GM23338 (cell line): ENCODE measurements around the gene CNPY2. TPM values are rescaled to one million over a fixed set of nuclear protein-coding genes. Genes with fewer than 3 reads are reported as not detected.
A peak's percentile ranks its signal among the peaks of the same experiment; 100 is the strongest.

Experiments used
- ATAC-seq: fragments of 200-7000 bp; cut with Tn5 transposase; 3 replicates; pipeline ENCODE4 v1.9.1; 2020
- DNase-seq: peaks from one replicate; pipeline ENCODE4 v3.0.0-alpha.2; 2015; ENCODE audit warnings: low spot score
- H2AFZ ChIP-seq: fragments of 200-600 bp; sonication (generic); 2 replicates; pipeline ENCODE4 v1.8.0; 2016; ENCODE audit warnings: antibody characterized with exemption, mild to moderate bottlenecking, moderate library complexity
- H3F3A ChIP-seq: fragments of 200-600 bp; sonication (generic); replicated peaks from 2 replicates; pipeline ENCODE4 v1.8.0; 2017; ENCODE audit warnings: antibody characterized with exemption, mixed run types, low read depth
- H3K27ac ChIP-seq: fragments of 200-600 bp; sonication (generic); 2 replicates; pipeline ENCODE4 v1.6.1; 2016; ENCODE audit warnings: low read depth
- H3K27me3 ChIP-seq: fragments of 200-600 bp; sonication (generic); 2 replicates; pipeline ENCODE4 v1.8.0; 2016; ENCODE audit warnings: mild to moderate bottlenecking, mixed run types, moderate library complexity; ENCODE audit not compliant: insufficient read depth
- H3K36me3 ChIP-seq: fragments of 200-600 bp; sonication (generic); 2 replicates; pipeline ENCODE4 v1.8.0; 2016; ENCODE audit warnings: mild to moderate bottlenecking; ENCODE audit not compliant: insufficient read depth
- H3K4me1 ChIP-seq: fragments of 200-600 bp; sonication (generic); 2 replicates; pipeline ENCODE4 v1.8.0; 2016; ENCODE audit warnings: mild to moderate bottlenecking, moderate library complexity; ENCODE audit not compliant: insufficient read depth
- H3K4me2 ChIP-seq: fragments of 200-600 bp; sonication (generic); 2 replicates; pipeline ENCODE4 v1.7.1; 2017; ENCODE audit warnings: mixed run types
- H3K4me3 ChIP-seq: fragments of 200-600 bp; sonication (generic); 2 replicates; pipeline ENCODE4 v1.6.1; 2016; ENCODE audit warnings: mixed run types
- H3K79me2 ChIP-seq: fragments of 200-600 bp; sonication (generic); replicated peaks from 2 replicates; pipeline ENCODE4 v1.8.0; 2017; ENCODE audit warnings: mild to moderate bottlenecking; ENCODE audit not compliant: insufficient read depth
- H3K9me2 ChIP-seq: fragments of 200-600 bp; sonication (generic); 2 replicates; pipeline ENCODE4 v1.8.0; 2017; ENCODE audit not compliant: insufficient read depth
- H4K20me1 ChIP-seq: fragments of 200-600 bp; sonication (generic); replicated peaks from 2 replicates; pipeline ENCODE4 v1.8.0; 2017; ENCODE audit warnings: mild to moderate bottlenecking; ENCODE audit not compliant: insufficient read depth
- H3K27ac Mint-ChIP-seq: 2 replicates; pipeline ENCODE4 v1.8.0; 2020; ENCODE audit warnings: inconsistent platforms, mild to moderate bottlenecking, moderate library complexity, mixed read lengths
- H3K27me3 Mint-ChIP-seq: 3 replicates; pipeline ENCODE4 v1.8.0; 2022; ENCODE audit warnings: low read depth, mild to moderate bottlenecking, moderate library complexity, mixed read lengths, inconsistent platforms; ENCODE audit not compliant: insufficient read depth, poor library complexity
- H3K36me3 Mint-ChIP-seq: 3 replicates; pipeline ENCODE4 v1.8.0; 2021; ENCODE audit warnings: low read depth, mild to moderate bottlenecking, inconsistent platforms, moderate library complexity, mixed read lengths
- H3K4me1 Mint-ChIP-seq: 3 replicates; pipeline ENCODE4 v1.8.0; 2020; ENCODE audit warnings: mild to moderate bottlenecking, inconsistent platforms, mixed read lengths
- H3K4me3 Mint-ChIP-seq: 3 replicates; pipeline ENCODE4 v1.8.0; 2021; ENCODE audit warnings: moderate library complexity, mild to moderate bottlenecking, inconsistent platforms, mixed read lengths
- H3K9me3 Mint-ChIP-seq: 3 replicates; pipeline ENCODE4 v1.8.0; 2020; ENCODE audit warnings: moderate library complexity, mild to moderate bottlenecking, inconsistent platforms, mixed read lengths
- CREB1 ChIP-seq: fragments of 250-450 bp; sonication (Bioruptor Pico); IDR thresholded peaks from 2 replicates; pipeline ENCODE4 v1.5.0; 2020; ENCODE audit warnings: low read depth, mild to moderate bottlenecking, moderate library complexity
- CTCF ChIP-seq, 2 experiments: fragments of 200-600 bp in 1 of 2; sonication (generic) in 1 of 2; conservative IDR thresholded peaks; 2 replicates each; pipeline versions ENCODE4 v1.5.1 to v1.6.1; 2016 to 2017; ENCODE audit warnings: antibody characterized with exemption in 2 of 2, low read depth in 2 of 2, mild to moderate bottlenecking in 2 of 2, moderate library complexity in 1 of 2
- ETS1 ChIP-seq: IDR thresholded peaks from 2 replicates; pipeline ENCODE4 v1.6.1; 2016; ENCODE audit warnings: antibody characterized with exemption
- EZH2 ChIP-seq: fragments of 200-600 bp; sonication (generic); IDR thresholded peaks from one replicate; pipeline ENCODE4 v1.8.0; 2017; ENCODE audit warnings: antibody characterized with exemption, mild to moderate bottlenecking, low read depth; ENCODE audit not compliant: unreplicated experiment
- EZH2phosphoT487 ChIP-seq: fragments of 200-600 bp; sonication (generic); IDR thresholded peaks from one replicate; pipeline ENCODE4 v1.8.1; 2018; ENCODE audit warnings: antibody characterized with exemption; ENCODE audit not compliant: unreplicated experiment
- JUNB ChIP-seq: IDR thresholded peaks from one replicate; pipeline ENCODE4 v1.6.1; 2016; ENCODE audit warnings: antibody characterized with exemption; ENCODE audit not compliant: unreplicated experiment
- POLR2AphosphoS5 ChIP-seq: IDR thresholded peaks from 2 replicates; pipeline ENCODE4 v1.6.1; 2016; ENCODE audit warnings: antibody characterized with exemption, low read depth
- REST ChIP-seq: IDR thresholded peaks from one replicate; pipeline ENCODE4 v1.6.1; 2018; ENCODE audit warnings: antibody characterized with exemption; ENCODE audit not compliant: unreplicated experiment
- STAT1 ChIP-seq: IDR thresholded peaks from one replicate; pipeline ENCODE4 v1.6.1; 2016; ENCODE audit warnings: antibody characterized with exemption; ENCODE audit not compliant: unreplicated experiment
- ZNF331 ChIP-seq: fragments of 250-450 bp; sonication (Bioruptor Pico); IDR thresholded peaks from 2 replicates; pipeline ENCODE4 v1.5.0; 2020; ENCODE audit warnings: low read depth, mild to moderate bottlenecking, moderate library complexity
- polyA plus RNA-seq: library from polyadenylated mRNA; unstranded; fragments of >200 nt; fragmentation: Nextera tagmentation; extraction: Ambion mirVana; gene quantifications from 2 replicates; pipeline ENCODE4 v1.2.1, GENCODE V29; 2016
- total RNA-seq: library from RNA; depleted of rRNA; stranded (reverse); fragments of >200 nt; shearing (Covaris generic); gene quantifications from 2 replicates; pipeline ENCODE4 v1.2.3, GENCODE V29; 2014

The CNPY2 gene
- total and polyA plus RNA-seq, 2 experiments from 2014 or later: 119 to 316 TPM

GRCh38 chr12:56299853-56300643 lies 15.7 kb downstream of the CNPY2 start, which contains the start of gene CS:
CS (minus strand) TSS chr12:56300330; CDS start chr12:56300201, 129 bp downstream.
- Mint-ChIP-seq H3K4me1 (peaks cover 19% of the 10 kb centered on the region), H3K27ac (peak within 1 kb of the TSS; percentile 97), H3K36me3 (peaks cover 41% of the 10 kb centered on the region; the same call in 2 of the 3 replicates), H3K4me3 (peak within 1 kb of the TSS; percentile 99), H3K27me3 (peaks cover 11% of the 10 kb centered on the region), H3K9me3 (no peaks in the 10 kb centered on the region; the same call in 2 of the 3 replicates)
- peak within 1 kb of the TSS; percentile 93 for H3K27ac ChIP-seq
- TF ChIP-seq ETS1: 0 out of 2 replicates have a peak, but pooled peaks have one; percentile 1
- no peak for TF ChIP-seq JUNB
- TF ChIP-seq EZH2phosphoT487: no peak
- peak; percentile 69 for TF ChIP-seq CREB1 (CRISPR knock-in tag)
- no peak for TF ChIP-seq ZNF331 (CRISPR knock-in tag)
- TF ChIP-seq POLR2AphosphoS5: peak; percentile 63
- H3K79me2 ChIP-seq: peaks cover 48% of the 10 kb centered on the region
- peak; percentile 95 for ATAC-seq
- DNase-seq: peak; percentile 100
- H3K4me2 ChIP-seq: peak within 1 kb of the TSS; percentile 98
- H3K4me1 ChIP-seq: peaks cover 18% of the 10 kb centered on the region
- H3F3A ChIP-seq: peaks cover 28% of the 10 kb centered on the region
- H4K20me1 ChIP-seq: peaks cover 13% of the 10 kb centered on the region
- peak within 1 kb of the TSS; percentile 99 for H3K4me3 ChIP-seq
- H2AFZ ChIP-seq: 0 out of 2 replicates have a peak within 1 kb of the TSS, but pooled peaks have one; percentile 23
- no peaks in the 10 kb centered on the region for H3K27me3 ChIP-seq
- peaks cover 14% of the 10 kb centered on the region; the same call in 1 of the 2 replicates for H3K36me3 ChIP-seq
- H3K9me2 ChIP-seq: no peaks in the 10 kb centered on the region

GRCh38 chr12:56299308-56299852 lies 16.4 kb downstream of the CNPY2 start:
- Histone ChIP-seq H3K27me3 (no peaks in the 10 kb centered on the region), H3K4me3 (peak overlapping the region; percentile 99), H3K9me2 (no peaks in the 10 kb centered on the region), H2AFZ (0 out of 2 replicates have a peak overlapping the region, but pooled peaks have one; percentile 23), H3K36me3 (peaks cover 14% of the 10 kb centered on the region; the same call in 1 of the 2 replicates), H3F3A (peaks cover 23% of the 10 kb centered on the region), H3K79me2 (peaks cover 54% of the 10 kb centered on the region), H3K27ac (peak overlapping the region; percentile 70; the same call in 1 of the 2 replicates), H4K20me1 (peaks cover 15% of the 10 kb centered on the region), H3K4me2 (peak overlapping the region; percentile 98), H3K4me1 (peaks cover 18% of the 10 kb centered on the region)
- H3K9me3 Mint-ChIP-seq: no peaks in the 10 kb centered on the region; the same call in 2 of the 3 replicates
- H3K36me3 Mint-ChIP-seq: peaks cover 36% of the 10 kb centered on the region; the same call in 2 of the 3 replicates
- ATAC-seq: no peak
- DNase-seq: no peak
- peak overlapping the region; percentile 93 for H3K27ac Mint-ChIP-seq
- peak overlapping the region; percentile 99 for H3K4me3 Mint-ChIP-seq
- TF ChIP-seq REST: no peak
- TF ChIP-seq STAT1: no peak
- no peak for TF ChIP-seq CTCF (conservative IDR thresholded peaks at IDR 0.05; ENCODE audit: low read depth in 2 of 2)
- TF ChIP-seq EZH2: no peak
- TF ChIP-seq EZH2phosphoT487: no peak
- H3K27me3 Mint-ChIP-seq: peaks cover 11% of the 10 kb centered on the region
- peaks cover 19% of the 10 kb centered on the region for H3K4me1 Mint-ChIP-seq
